ENCODE results near the gene SLC35E2B. TPM values are rescaled to one million over a fixed set of nuclear protein-coding genes. Genes with fewer than 3 reads are reported as not detected.

SLC35E2B gene
- total and polyA plus RNA-seq, 12 donors = 8.4 to 30.7 (median 17.0) TPM

GRCh38 chr1:1624443-1625403 is 67.9 kb downstream of the SLC35E2B start:
- peak; percentile 36 to 79 (median 67) for ATAC-seq
- Histone ChIP-seq H3K27me3 (peaks cover 0 to 16% (median 0%) of the 10 kb centered on the region in 7 donors), H3K4me3 (peak overlapping the region in 7 of 10 donors; percentile 10 to 41 (median 18)), H3K9me3 (no peaks in the 10 kb centered on the region), H3K36me3 (peaks cover 0 to 41% (median 8%) of the 10 kb centered on the region in 9 donors), H3K4me1 (peaks cover 4 to 46% (median 17%) of the 10 kb centered on the region in 9 donors), H3K27ac (peak overlapping the region in 8 of 10 donors; percentile 44 to 83 (median 68))
- intact Hi-C loops (cut with DNase I) = no loop called here
- WGBS, 2 donors = 58 to 69% methylated on average over 38 of the region's 38 CpGs
- TF ChIP-seq, protein P1, sequence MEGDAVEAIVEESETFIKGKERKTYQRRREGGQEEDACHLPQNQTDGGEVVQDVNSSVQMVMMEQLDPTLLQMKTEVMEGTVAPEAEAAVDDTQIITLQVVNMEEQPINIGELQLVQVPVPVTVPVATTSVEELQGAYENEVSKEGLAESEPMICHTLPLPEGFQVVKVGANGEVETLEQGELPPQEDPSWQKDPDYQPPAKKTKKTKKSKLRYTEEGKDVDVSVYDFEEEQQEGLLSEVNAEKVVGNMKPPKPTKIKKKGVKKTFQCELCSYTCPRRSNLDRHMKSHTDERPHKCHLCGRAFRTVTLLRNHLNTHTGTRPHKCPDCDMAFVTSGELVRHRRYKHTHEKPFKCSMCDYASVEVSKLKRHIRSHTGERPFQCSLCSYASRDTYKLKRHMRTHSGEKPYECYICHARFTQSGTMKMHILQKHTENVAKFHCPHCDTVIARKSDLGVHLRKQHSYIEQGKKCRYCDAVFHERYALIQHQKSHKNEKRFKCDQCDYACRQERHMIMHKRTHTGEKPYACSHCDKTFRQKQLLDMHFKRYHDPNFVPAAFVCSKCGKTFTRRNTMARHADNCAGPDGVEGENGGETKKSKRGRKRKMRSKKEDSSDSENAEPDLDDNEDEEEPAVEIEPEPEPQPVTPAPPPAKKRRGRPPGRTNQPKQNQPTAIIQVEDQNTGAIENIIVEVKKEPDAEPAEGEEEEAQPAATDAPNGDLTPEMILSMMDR (IDR thresholded peaks at IDR 0.05) = no peak
- DNase-seq = peak; percentile 72 to 76

DNA sequence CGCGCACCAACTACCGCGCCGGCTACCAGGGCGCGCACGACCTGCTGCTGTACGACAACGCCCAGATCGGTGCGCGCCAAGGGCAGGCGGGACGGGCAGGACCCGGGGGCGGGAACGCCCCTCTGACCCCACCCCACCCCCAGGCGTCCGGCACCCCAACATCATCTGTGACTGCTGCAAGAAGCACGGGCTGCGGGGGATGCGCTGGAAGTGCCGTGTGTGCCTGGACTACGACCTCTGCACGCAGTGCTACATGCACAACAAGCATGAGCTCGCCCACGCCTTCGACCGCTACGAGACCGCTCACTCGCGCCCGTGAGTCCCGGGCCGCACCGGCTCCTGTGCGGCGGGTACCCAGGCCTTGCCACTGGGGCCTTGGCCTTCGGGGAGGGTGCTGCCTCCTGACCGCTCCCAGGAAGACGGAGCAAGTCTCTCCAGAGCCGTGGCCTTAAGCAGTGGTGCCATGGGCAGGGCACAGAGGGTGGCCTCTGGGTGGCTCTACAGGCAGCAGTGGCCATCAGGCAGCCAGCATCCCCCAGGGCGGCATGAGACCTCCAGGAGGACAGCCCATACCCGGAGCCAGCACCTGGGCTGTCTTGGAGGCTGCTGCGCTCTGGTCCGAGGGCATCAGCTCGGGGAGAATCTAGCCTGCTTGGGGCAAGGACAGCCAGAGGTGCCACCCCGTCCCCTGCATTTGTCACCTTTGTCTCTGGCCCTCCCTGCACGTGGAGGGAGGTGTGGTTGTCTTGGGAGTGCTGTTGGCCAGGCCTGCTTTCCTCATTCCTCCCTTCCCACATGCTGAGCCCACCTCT is 68.8 kb downstream of the SLC35E2B start:
- peak overlapping the region in 1 of 10 donors; percentile 78 for H3K27ac ChIP-seq
- no peak for ATAC-seq
- no peak overlapping the region for H3K4me3 ChIP-seq
- TF ChIP-seq, protein P1 (IDR thresholded peaks at IDR 0.05) = no peak
- no peaks in the 10 kb centered on the region for H3K9me3 ChIP-seq
- peaks cover 4 to 52% (median 18%) of the 10 kb centered on the region in 9 donors for H3K4me1 ChIP-seq
- H3K27me3 ChIP-seq = peaks cover 0 to 9% (median 0%) of the 10 kb centered on the region in 7 donors
- no peak for DNase-seq
- peaks cover 0 to 38% (median 8%) of the 10 kb centered on the region in 9 donors for H3K36me3 ChIP-seq
- intact Hi-C loops (cut with DNase I) = no loop called here
- WGBS, 2 donors = 93 to 95% methylated on average over 48 to 51 of the region's 51 CpGs

DNA sequence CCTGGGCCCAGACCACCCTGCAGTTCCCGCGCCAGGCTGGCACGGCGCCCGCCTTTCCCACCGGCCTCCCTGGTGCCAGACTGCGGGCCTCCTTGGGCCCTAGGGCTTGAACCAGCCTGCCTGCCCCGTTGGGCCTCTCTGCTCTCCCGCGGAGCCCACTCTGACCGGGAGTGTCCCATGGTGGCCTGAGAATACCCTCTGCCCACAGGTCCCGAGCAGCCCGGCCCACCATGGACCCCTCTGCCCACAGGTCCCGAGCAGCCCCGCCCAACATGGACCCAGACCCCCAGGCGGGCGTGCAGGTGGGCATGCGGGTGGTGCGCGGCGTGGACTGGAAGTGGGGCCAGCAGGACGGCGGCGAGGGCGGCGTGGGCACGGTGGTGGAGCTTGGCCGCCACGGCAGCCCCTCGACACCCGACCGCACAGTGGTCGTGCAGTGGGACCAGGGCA is 69.4 kb downstream of the SLC35E2B start:
- Histone ChIP-seq H3K27ac (no peak overlapping the region), H3K4me1 (peaks cover 4 to 52% (median 18%) of the 10 kb centered on the region in 9 donors), H3K9me3 (no peaks in the 10 kb centered on the region), H3K36me3 (peaks cover 0 to 38% (median 5%) of the 10 kb centered on the region in 9 donors), H3K27me3 (peaks cover 0 to 2% (median 0%) of the 10 kb centered on the region in 7 donors), H3K4me3 (no peak overlapping the region)
- ATAC-seq (no peak), DNase-seq (no peak)
- intact Hi-C loops (cut with DNase I) = no loop called here
- 95 to 97% methylated on average over 33 of the region's 33 CpGs for WGBS, 2 donors
- TF ChIP-seq, protein P1 (IDR thresholded peaks at IDR 0.05) = no peak

DNA sequence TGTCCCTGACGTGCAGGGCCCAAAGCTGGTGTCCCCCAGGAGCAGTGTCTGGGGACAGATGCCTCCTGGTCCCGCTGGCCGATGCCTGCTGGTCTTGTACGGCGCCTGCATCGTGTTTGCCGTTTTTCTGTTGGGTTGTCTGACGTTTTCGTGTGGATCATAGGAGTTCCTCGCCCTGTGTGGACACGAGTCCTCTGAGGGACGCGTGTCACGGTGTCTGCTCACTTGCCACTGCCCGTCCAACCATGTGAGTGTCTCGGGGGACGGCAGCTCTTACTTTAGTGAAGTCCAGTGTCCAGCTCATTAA is 69.9 kb downstream of the SLC35E2B start:
- Histone ChIP-seq H3K9me3 (no peaks in the 10 kb centered on the region), H3K4me3 (no peak overlapping the region), H3K4me1 (peaks cover 4 to 53% (median 18%) of the 10 kb centered on the region in 9 donors), H3K36me3 (peaks cover 0 to 38% (median under 1%) of the 10 kb centered on the region in 9 donors), H3K27me3 (no peaks in the 10 kb centered on the region), H3K27ac (no peak overlapping the region)
- DNase-seq (no peak), ATAC-seq (no peak)
- TF ChIP-seq, protein P1 (IDR thresholded peaks at IDR 0.05) = no peak
- intact Hi-C loops (cut with DNase I) = no loop called here
- WGBS, 2 donors = 91 to 93% methylated on average over 17 of the region's 17 CpGs
